ENCODE data around the gene HFE. TPM values are rescaled to one million over a fixed set of nuclear protein-coding genes. Genes with fewer than 3 reads are reported as not detected.
A peak's percentile ranks its signal among the peaks of the same experiment; 100 is the strongest.

HFE gene
- total and polyA plus RNA-seq, 2 of the 13 experiments (the other 11 are each of a cell fraction or from before 2014, with no cell fraction given): 3.7 to 6.3 TPM

DNA sequence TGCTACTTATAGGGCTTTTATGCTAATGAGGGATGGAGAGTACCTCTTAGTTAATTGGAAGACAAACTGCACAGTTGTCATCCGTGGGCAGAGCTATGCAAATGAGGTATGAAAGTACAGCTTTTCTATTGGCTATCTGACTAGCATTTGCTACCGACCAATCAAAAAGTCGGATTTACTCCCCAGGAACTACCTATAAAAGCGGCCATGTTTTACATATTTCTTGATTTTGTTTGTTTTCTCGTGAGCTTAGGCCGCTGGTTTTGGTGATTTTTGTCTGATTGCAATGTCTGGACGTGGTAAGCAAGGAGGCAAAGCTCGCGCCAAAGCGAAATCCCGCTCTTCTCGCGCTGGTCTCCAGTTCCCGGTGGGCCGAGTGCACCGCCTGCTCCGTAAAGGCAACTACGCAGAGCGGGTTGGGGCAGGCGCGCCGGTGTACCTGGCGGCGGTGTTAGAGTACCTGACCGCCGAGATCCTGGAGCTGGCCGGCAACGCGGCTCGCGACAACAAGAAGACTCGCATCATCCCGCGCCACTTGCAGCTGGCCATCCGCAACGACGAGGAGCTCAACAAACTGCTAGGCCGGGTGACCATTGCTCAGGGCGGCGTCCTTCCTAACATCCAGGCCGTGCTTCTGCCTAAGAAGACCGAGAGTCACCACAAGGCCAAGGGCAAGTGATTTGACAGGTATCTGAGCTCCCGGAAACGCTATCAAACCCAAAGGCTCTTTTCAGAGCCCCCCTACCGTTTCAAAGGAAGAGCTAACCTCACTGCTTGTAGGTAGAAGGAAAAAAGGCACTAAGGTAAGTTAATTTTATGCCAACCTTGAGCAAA is 36.9 kb downstream of the HFE start (continued):
- TF ChIP-seq, protein P1, sequence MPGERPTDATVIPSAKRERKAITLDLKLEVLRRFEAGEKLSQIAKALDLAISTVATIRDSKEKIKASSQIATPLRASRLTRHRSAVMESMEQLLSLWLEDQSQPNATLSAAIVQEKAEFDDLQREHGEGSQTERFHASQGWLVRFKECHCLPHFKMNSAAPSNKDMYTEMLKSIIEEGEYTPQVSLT (CRISPR knock-in tag; IDR thresholded peaks at IDR 0.05; ENCODE audit: borderline replicate concordance, low read depth): no peak
- TF ChIP-seq KDM2A (CRISPR knock-in tag; IDR thresholded peaks at IDR 0.05; ENCODE audit: borderline replicate concordance, low read depth) (peak; percentile 85), SMAD3 (CRISPR knock-in tag; IDR thresholded peaks at IDR 0.05) (peak; percentile 62; the same call in 1 of the 2 replicates), MAFK (conservative IDR thresholded peaks at IDR 0.05 in 1 of 2, IDR thresholded peaks at IDR 0.05 in 1 of 2; ENCODE audit: low read length in 2 of 2) (no peak), EP300 (IDR thresholded peaks at IDR 0.05; ENCODE audit: low read depth in 2 of 2, low read length in 2 of 2) (peak in 1 of 2 experiments; percentile 23; a peak in 2 of 4 replicates), EP300 (CRISPR knock-in tag; IDR thresholded peaks at IDR 0.05; ENCODE audit: borderline replicate concordance) (peak; percentile 20; the same call in 1 of the 2 replicates), CHCHD3 (CRISPR knock-in tag; IDR thresholded peaks at IDR 0.05) (0 out of 2 replicates have a peak, but pooled peaks have one; percentile 75), ZNF616 (CRISPR knock-in tag; IDR thresholded peaks at IDR 0.05; ENCODE audit: low read depth) (peak; percentile 56; the same call in 1 of the 2 replicates), JUNB (CRISPR knock-in tag; IDR thresholded peaks at IDR 0.05; ENCODE audit: borderline replicate concordance) (peak; percentile 22), ZNF136 (CRISPR knock-in tag; IDR thresholded peaks at IDR 0.05; ENCODE audit: low read depth) (0 out of 2 replicates have a peak, but pooled peaks have one; percentile 41), SALL1 (CRISPR knock-in tag; IDR thresholded peaks at IDR 0.05) (peak; percentile 87), NPAS2 (CRISPR knock-in tag; IDR thresholded peaks at IDR 0.05; ENCODE audit: borderline replicate concordance) (0 out of 2 replicates have a peak, but pooled peaks have one; percentile 67)
- TF ChIP-seq, protein P2, sequence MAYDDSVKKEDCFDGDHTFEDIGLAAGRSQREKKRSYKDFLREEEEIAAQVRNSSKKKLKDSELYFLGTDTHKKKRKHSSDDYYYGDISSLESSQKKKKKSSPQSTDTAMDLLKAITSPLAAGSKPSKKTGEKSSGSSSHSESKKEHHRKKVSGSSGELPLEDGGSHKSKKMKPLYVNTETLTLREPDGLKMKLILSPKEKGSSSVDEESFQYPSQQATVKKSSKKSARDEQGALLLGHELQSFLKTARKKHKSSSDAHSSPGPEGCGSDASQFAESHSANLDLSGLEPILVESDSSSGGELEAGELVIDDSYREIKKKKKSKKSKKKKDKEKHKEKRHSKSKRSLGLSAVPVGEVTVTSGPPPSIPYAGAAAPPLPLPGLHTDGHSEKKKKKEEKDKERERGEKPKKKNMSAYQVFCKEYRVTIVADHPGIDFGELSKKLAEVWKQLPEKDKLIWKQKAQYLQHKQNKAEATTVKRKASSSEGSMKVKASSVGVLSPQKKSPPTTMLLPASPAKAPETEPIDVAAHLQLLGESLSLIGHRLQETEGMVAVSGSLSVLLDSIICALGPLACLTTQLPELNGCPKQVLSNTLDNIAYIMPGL (CRISPR knock-in tag; IDR thresholded peaks at IDR 0.05; ENCODE audit: borderline replicate concordance in 1 of 2, low read depth in 1 of 2): peak; percentile 93 to 95
- TF ChIP-seq, protein P3, sequence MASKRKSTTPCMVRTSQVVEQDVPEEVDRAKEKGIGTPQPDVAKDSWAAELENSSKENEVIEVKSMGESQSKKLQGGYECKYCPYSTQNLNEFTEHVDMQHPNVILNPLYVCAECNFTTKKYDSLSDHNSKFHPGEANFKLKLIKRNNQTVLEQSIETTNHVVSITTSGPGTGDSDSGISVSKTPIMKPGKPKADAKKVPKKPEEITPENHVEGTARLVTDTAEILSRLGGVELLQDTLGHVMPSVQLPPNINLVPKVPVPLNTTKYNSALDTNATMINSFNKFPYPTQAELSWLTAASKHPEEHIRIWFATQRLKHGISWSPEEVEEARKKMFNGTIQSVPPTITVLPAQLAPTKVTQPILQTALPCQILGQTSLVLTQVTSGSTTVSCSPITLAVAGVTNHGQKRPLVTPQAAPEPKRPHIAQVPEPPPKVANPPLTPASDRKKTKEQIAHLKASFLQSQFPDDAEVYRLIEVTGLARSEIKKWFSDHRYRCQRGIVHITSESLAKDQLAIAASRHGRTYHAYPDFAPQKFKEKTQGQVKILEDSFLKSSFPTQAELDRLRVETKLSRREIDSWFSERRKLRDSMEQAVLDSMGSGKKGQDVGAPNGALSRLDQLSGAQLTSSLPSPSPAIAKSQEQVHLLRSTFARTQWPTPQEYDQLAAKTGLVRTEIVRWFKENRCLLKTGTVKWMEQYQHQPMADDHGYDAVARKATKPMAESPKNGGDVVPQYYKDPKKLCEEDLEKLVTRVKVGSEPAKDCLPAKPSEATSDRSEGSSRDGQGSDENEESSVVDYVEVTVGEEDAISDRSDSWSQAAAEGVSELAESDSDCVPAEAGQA (IDR thresholded peaks at IDR 0.05; ENCODE audit: low read depth): no peak
- TF ChIP-seq, protein P3 (CRISPR knock-in tag; IDR thresholded peaks at IDR 0.05; ENCODE audit: borderline replicate concordance): peak; percentile 84; the same call in 1 of the 2 replicates
- TF ChIP-seq, protein P4, sequence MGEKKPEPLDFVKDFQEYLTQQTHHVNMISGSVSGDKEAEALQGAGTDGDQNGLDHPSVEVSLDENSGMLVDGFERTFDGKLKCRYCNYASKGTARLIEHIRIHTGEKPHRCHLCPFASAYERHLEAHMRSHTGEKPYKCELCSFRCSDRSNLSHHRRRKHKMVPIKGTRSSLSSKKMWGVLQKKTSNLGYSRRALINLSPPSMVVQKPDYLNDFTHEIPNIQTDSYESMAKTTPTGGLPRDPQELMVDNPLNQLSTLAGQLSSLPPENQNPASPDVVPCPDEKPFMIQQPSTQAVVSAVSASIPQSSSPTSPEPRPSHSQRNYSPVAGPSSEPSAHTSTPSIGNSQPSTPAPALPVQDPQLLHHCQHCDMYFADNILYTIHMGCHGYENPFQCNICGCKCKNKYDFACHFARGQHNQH (CRISPR knock-in tag; IDR thresholded peaks at IDR 0.05): peak; percentile 71; the same call in 1 of the 2 replicates
- TF ChIP-seq, protein P5, sequence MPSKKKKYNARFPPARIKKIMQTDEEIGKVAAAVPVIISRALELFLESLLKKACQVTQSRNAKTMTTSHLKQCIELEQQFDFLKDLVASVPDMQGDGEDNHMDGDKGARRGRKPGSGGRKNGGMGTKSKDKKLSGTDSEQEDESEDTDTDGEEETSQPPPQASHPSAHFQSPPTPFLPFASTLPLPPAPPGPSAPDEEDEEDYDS (CRISPR knock-in tag; IDR thresholded peaks at IDR 0.05): peak; percentile 97
